Activated CD4-positive, alpha-beta T cell treated with anti-CD3 and anti-CD28 coated beads, Interleukin-2, Interleukin-6, amounts not matched to agents 100 ng/mL and 50 ng/mL, durations not matched to agents 16 hours and 8 hours (primary cell): ENCODE results near the gene TNRC6C.

Source experiments
- DNase-seq: peaks from one replicate; pipeline ENCODE4 v3.0.0-alpha.2; 2020

Gene TNRC6C

GRCh38 chr17:78116411-78116810, 157.9 kb downstream of the TNRC6C start:
- no peak for DNase-seq

GRCh38 chr17:78117027-78117981, 158.8 kb downstream of the TNRC6C start:
- no peak for DNase-seq

GRCh38 chr17:78118801-78119241, 160.3 kb downstream of the TNRC6C start:
- no peak for DNase-seq

- no peak for DNase-seq
Measured at GRCh38 chr17:78120537-78120936, 162.0 kb downstream of the TNRC6C start.

- peak; percentile 78 for DNase-seq
Measured at GRCh38 chr17:78120971-78121800, 162.7 kb downstream of the TNRC6C start.

- no peak for DNase-seq
Measured at GRCh38 chr17:78121801-78122215, 163.3 kb downstream of the TNRC6C start.

- no peak for DNase-seq
Measured at GRCh38 chr17:78122216-78122930, 163.9 kb downstream of the TNRC6C start.

- DNase-seq: no peak
Measured at GRCh38 chr17:78122931-78123249, 164.4 kb downstream of the TNRC6C start.

GRCh38 chr17:78123258-78123929, 164.9 kb downstream of the TNRC6C start:
- DNase-seq: no peak

- DNase-seq: no peak
Measured at GRCh38 chr17:78124081-78124835, 165.8 kb downstream of the TNRC6C start.

- DNase-seq: no peak
Measured at GRCh38 chr17:78124836-78125137, 166.3 kb downstream of the TNRC6C start.

- no peak for DNase-seq
Measured at GRCh38 chr17:78125138-78125913, 166.8 kb downstream of the TNRC6C start.

GRCh38 chr17:78125976-78126894, 167.7 kb downstream of the TNRC6C start:
- DNase-seq: no peak

GRCh38 chr17:78126895-78127238, 168.4 kb downstream of the TNRC6C start:
- DNase-seq: no peak

- DNase-seq: peak; percentile 89
Measured at GRCh38 chr17:78127239-78127887, 168.9 kb downstream of the TNRC6C start.

- no peak for DNase-seq
Measured at GRCh38 chr17:78127888-78128550, 169.5 kb downstream of the TNRC6C start.

- peak; percentile 85 for DNase-seq
Measured at GRCh38 chr17:78128551-78129350, 170.2 kb downstream of the TNRC6C start, which contains the start of gene TMC6. Gene TMC6 (minus strand): TSS chr17:78128755. CDS start chr17:78126832, 1,923 bp downstream.
